RWPE2 (cell line): ENCODE results near the gene NCBP1.

Experiments
- ATAC-seq: fragments of 200-7000 bp; cut with Tn5 transposase; 3 replicates; pipeline ENCODE4 v1.9.1; 2021; ENCODE audit warnings: low read depth
- DNase-seq: peaks from one replicate; pipeline ENCODE4 v3.0.0-alpha.2; 2020; ENCODE audit warnings: low spot score
- H3K27ac ChIP-seq: fragments of 450-650 bp; 2 replicates; pipeline ENCODE4 v1.5.1; 2017; ENCODE audit warnings: mild to moderate bottlenecking; ENCODE audit not compliant: poor library complexity, severe bottlenecking
- H3K27me3 ChIP-seq: fragments of 250-450 bp; sonication (Bioruptor Pico); 2 replicates; pipeline ENCODE4 v1.5.1; 2021; ENCODE audit warnings: mild to moderate bottlenecking, moderate library complexity; ENCODE audit not compliant: insufficient read depth, poor library complexity, severe bottlenecking
- H3K36me3 ChIP-seq: fragments of 250-450 bp; sonication (Bioruptor Pico); 2 replicates; pipeline ENCODE4 v1.5.1; 2020; ENCODE audit warnings: low read depth, mild to moderate bottlenecking, moderate library complexity
- H3K4me1 ChIP-seq: fragments of 250-450 bp; sonication (Bioruptor Pico); 2 replicates; pipeline ENCODE4 v1.5.1; 2021; ENCODE audit warnings: mild to moderate bottlenecking, moderate library complexity; ENCODE audit not compliant: insufficient read depth, poor library complexity, severe bottlenecking
- H3K4me3 ChIP-seq: fragments of 250-450 bp; sonication (Bioruptor Pico); 2 replicates; pipeline ENCODE4 v1.5.1; 2021; ENCODE audit warnings: mild to moderate bottlenecking, moderate library complexity; ENCODE audit not compliant: severe bottlenecking
- H3K9me3 ChIP-seq: fragments of 250-450 bp; sonication (Bioruptor Pico); 2 replicates; pipeline ENCODE4 v1.5.1; 2021; ENCODE audit warnings: mild to moderate bottlenecking, moderate library complexity; ENCODE audit not compliant: severe bottlenecking
- CTCF ChIP-seq: fragments of 450-650 bp; IDR thresholded peaks from one replicate; pipeline ENCODE4 v1.5.1; 2017; ENCODE audit warnings: mild to moderate bottlenecking, moderate library complexity; ENCODE audit not compliant: poor library complexity, severe bottlenecking

Gene NCBP1

GRCh38 chr9:97633859-97634490, 354 bp downstream of the NCBP1 start:
- Histone ChIP-seq H3K27me3 (no peaks in the 10 kb centered on the region), H3K4me1 (peaks cover 17% of the 10 kb centered on the region), H3K9me3 (no peaks in the 10 kb centered on the region), H3K27ac (peak overlapping the region; percentile 91), H3K4me3 (peak overlapping the region; percentile 90), H3K36me3 (peaks cover 30% of the 10 kb centered on the region)
- ATAC-seq (peak; percentile 4), DNase-seq (no peak)
- TF ChIP-seq CTCF: no peak

- H3K4me1 ChIP-seq: peaks cover 17% of the 10 kb centered on the region
- H3K4me3 ChIP-seq: peak overlapping the region; percentile 90
- DNase-seq (no peak), ATAC-seq (no peak)
- H3K36me3 ChIP-seq: peaks cover 41% of the 10 kb centered on the region
- H3K9me3 ChIP-seq: no peaks in the 10 kb centered on the region
- no peak overlapping the region for H3K27ac ChIP-seq
- no peaks in the 10 kb centered on the region for H3K27me3 ChIP-seq
- no peak for TF ChIP-seq CTCF
Measured at GRCh38 chr9:97635026-97635425, 1.4 kb downstream of the NCBP1 start.

- ATAC-seq: no peak
Measured at GRCh38 chr9:97636903-97637302, 3.3 kb downstream of the NCBP1 start.

GRCh38 chr9:97638666-97639065, 5.0 kb downstream of the NCBP1 start:
- H3K27ac ChIP-seq: no peak overlapping the region
- no peaks in the 10 kb centered on the region for H3K9me3 ChIP-seq
- TF ChIP-seq CTCF: peak; percentile 19
- peaks cover 17% of the 10 kb centered on the region for H3K4me1 ChIP-seq
- DNase-seq (no peak), ATAC-seq (no peak)
- no peaks in the 10 kb centered on the region for H3K27me3 ChIP-seq
- H3K4me3 ChIP-seq: no peak overlapping the region
- H3K36me3 ChIP-seq: peaks cover 77% of the 10 kb centered on the region

More at GRCh38 chr9:97636903-97637302, 3.3 kb downstream of the NCBP1 start:
- Histone ChIP-seq H3K36me3 (peaks cover 59% of the 10 kb centered on the region), H3K4me1 (peaks cover 17% of the 10 kb centered on the region), H3K27me3 (no peaks in the 10 kb centered on the region), H3K9me3 (no peaks in the 10 kb centered on the region), H3K27ac (no peak overlapping the region), H3K4me3 (no peak overlapping the region)
- no peak for TF ChIP-seq CTCF
- no peak for DNase-seq

GRCh38 chr9:97640325-97640724, 6.7 kb downstream of the NCBP1 start:
- Histone ChIP-seq H3K27ac (no peak overlapping the region), H3K36me3 (peaks cover 85% of the 10 kb centered on the region), H3K9me3 (no peaks in the 10 kb centered on the region), H3K4me1 (peaks cover 17% of the 10 kb centered on the region), H3K4me3 (no peak overlapping the region), H3K27me3 (no peaks in the 10 kb centered on the region)
- DNase-seq: no peak
- TF ChIP-seq CTCF: no peak
- no peak for ATAC-seq
